Gastroesophageal sphincter (tissue), 4 donors: ENCODE measurements around the gene CENPO. TPM values are rescaled to one million over a fixed set of nuclear protein-coding genes. Genes with fewer than 3 reads are reported as not detected.

ENCODE experiments used
- ATAC-seq: fragments of 150-250 bp; one replicate; pipeline ENCODE4 v1.9.1; 2016; ENCODE audit warnings: mild to moderate bottlenecking, moderate library complexity
- H3K27ac ChIP-seq, 4 donors: fragments of 200-600 bp; sonication (generic) in 3 of 4; 1 replicate in 3 of 4; 2 replicates in 1 of 4; pipeline ENCODE4 v1.5.1; 2016 to 2019
- H3K27me3 ChIP-seq: fragments of 200-600 bp; sonication (generic); one replicate; pipeline ENCODE4 v1.5.1; 2019
- H3K36me3 ChIP-seq, 2 donors: fragments of 200-600 bp; sonication (generic); one replicate each; pipeline ENCODE4 v1.5.1; 2019; ENCODE audit warnings: control low read depth in 1 of 2
- H3K4me1 ChIP-seq, 3 donors: fragments of 200-600 bp; sonication (generic); 1 replicate in 2 of 3; 2 replicates in 1 of 3; pipeline ENCODE4 v1.5.1; 2016 to 2019; ENCODE audit warnings: control low read depth in 2 of 3
- H3K4me3 ChIP-seq, 2 donors: fragments of 200-600 bp; sonication (generic); one replicate each; pipeline ENCODE4 v1.5.1; 2019; ENCODE audit warnings: mild to moderate bottlenecking in 1 of 2, moderate library complexity in 1 of 2
- H3K9me3 ChIP-seq, 3 donors: fragments of 200-600 bp; sonication (generic); one replicate each; pipeline ENCODE4 v1.5.1; 2017 to 2019; ENCODE audit warnings: control low read depth in 2 of 3
- CTCF ChIP-seq, 4 experiments: fragments of 200-600 bp in 2 of 4; fragments of 450-650 bp in 2 of 4; sonication (generic) in 1 of 4; IDR thresholded peaks; one replicate each; pipeline ENCODE4 v1.5.1; 2017 to 2019; ENCODE audit warnings: antibody characterized with exemption in 4 of 4, mild to moderate bottlenecking in 2 of 4, moderate library complexity in 2 of 4
- EP300 ChIP-seq: sonication (generic); formaldehyde crosslinking; IDR thresholded peaks from one replicate; pipeline ENCODE4 v1.6.1; 2017; ENCODE audit warnings: antibody characterized with exemption, mild to moderate bottlenecking
- POLR2A ChIP-seq, 2 donors: fragments of 450-650 bp; IDR thresholded peaks; one replicate each; pipeline ENCODE4 v1.6.1; 2017; ENCODE audit warnings: antibody characterized with exemption in 2 of 2, mild to moderate bottlenecking in 2 of 2, moderate library complexity in 1 of 2
- POLR2AphosphoS5 ChIP-seq: sonication (generic); formaldehyde crosslinking; IDR thresholded peaks from one replicate; pipeline ENCODE4 v1.6.1; 2017; ENCODE audit warnings: antibody characterized with exemption
- WGBS, 2 donors: methylation state at CpG; one replicate each; pipeline ENCODE4 v1.1.5; 2018; ENCODE audit warnings: low coverage in 1 of 2; 5-methylcytosine and 5-hydroxymethylcytosine counted together
- total RNA-seq, 4 donors: library from RNA; depleted of rRNA; stranded (reverse); fragments of >200 nt; gene quantifications; one replicate each; pipeline ENCODE4 v1.1.0, GENCODE V29; 2016

Gene CENPO
- total RNA-seq, 4 donors from 2014 or later, result 0.31 to 3.8 (median 2.8) TPM

GRCh38 chr2:24747299-24747698 is 45.9 kb upstream of the CENPO start:
- Histone ChIP-seq H3K27me3 (no peaks in the 10 kb centered on the region), H3K4me3 (no peak overlapping the region), H3K9me3 (no peaks in the 10 kb centered on the region), H3K36me3 (peaks cover 3 to 65% of the 10 kb centered on the region in 2 donors), H3K27ac (no peak overlapping the region), H3K4me1 (peaks cover 0 to 16% (median 0%) of the 10 kb centered on the region in 3 donors)
- 92 to 100% methylated on average over 2 of the region's 3 CpGs for WGBS, 2 donors
- no peak for ATAC-seq
- no peak for TF ChIP-seq POLR2A (IDR thresholded peaks at IDR 0.05)
- no peak for TF ChIP-seq EP300
- TF ChIP-seq POLR2AphosphoS5, result no peak
- no peak for TF ChIP-seq CTCF (IDR thresholded peaks at IDR 0.05)

- Histone ChIP-seq H3K4me3 (no peak overlapping the region), H3K4me1 (peaks cover 0 to 3% (median 0%) of the 10 kb centered on the region in 3 donors), H3K36me3 (peaks cover 3 to 69% of the 10 kb centered on the region in 2 donors), H3K9me3 (no peaks in the 10 kb centered on the region), H3K27me3 (no peaks in the 10 kb centered on the region), H3K27ac (no peak overlapping the region)
- no peak for ATAC-seq
- WGBS, 2 donors, result 80 to 90% methylated on average over 1 to 7 of the region's 7 CpGs
- TF ChIP-seq CTCF (IDR thresholded peaks at IDR 0.05) (no peak), POLR2A (IDR thresholded peaks at IDR 0.05) (no peak), POLR2AphosphoS5 (no peak), EP300 (no peak)
Measured at GRCh38 chr2:24749069-24749691, 44.0 kb upstream of the CENPO start.

- H3K4me3 ChIP-seq, result no peak overlapping the region
- H3K27ac ChIP-seq, result no peak overlapping the region
- H3K27me3 ChIP-seq, result no peaks in the 10 kb centered on the region
- peaks cover 3 to 92% of the 10 kb centered on the region in 2 donors for H3K36me3 ChIP-seq
- TF ChIP-seq POLR2A (IDR thresholded peaks at IDR 0.05), result no peak
- no peak for TF ChIP-seq EP300
- no peak for TF ChIP-seq CTCF (IDR thresholded peaks at IDR 0.05)
- no peak for TF ChIP-seq POLR2AphosphoS5
- WGBS, 2 donors, result 66 to 89% methylated on average over 3 of the region's 3 CpGs
- ATAC-seq, result no peak
- no peaks in the 10 kb centered on the region for H3K4me1 ChIP-seq
- no peaks in the 10 kb centered on the region for H3K9me3 ChIP-seq
Measured at GRCh38 chr2:24754985-24755705, 38.1 kb upstream of the CENPO start.

- H3K27ac ChIP-seq, result no peak overlapping the region
- peaks cover 0 to 92% of the 10 kb centered on the region in 2 donors for H3K36me3 ChIP-seq
- H3K4me3 ChIP-seq, result no peak overlapping the region
- no peaks in the 10 kb centered on the region for H3K9me3 ChIP-seq
- TF ChIP-seq CTCF (IDR thresholded peaks at IDR 0.05) (no peak), POLR2AphosphoS5 (no peak), EP300 (no peak), POLR2A (IDR thresholded peaks at IDR 0.05) (no peak)
- no peaks in the 10 kb centered on the region for H3K27me3 ChIP-seq
- H3K4me1 ChIP-seq, result no peaks in the 10 kb centered on the region
- WGBS, 2 donors, result 100% methylated on average over 1 of the region's 1 CpG; no CpG with 5 or more reads in 1 of the 2 donors
- ATAC-seq, result no peak
Measured at GRCh38 chr2:24756789-24757188, 36.4 kb upstream of the CENPO start.

GRCh38 chr2:24761866-24762265 is 31.4 kb upstream of the CENPO start:
- Histone ChIP-seq H3K27ac (no peak overlapping the region), H3K9me3 (no peaks in the 10 kb centered on the region), H3K4me1 (no peaks in the 10 kb centered on the region), H3K4me3 (no peak overlapping the region), H3K36me3 (peaks cover 3 to 92% of the 10 kb centered on the region in 2 donors), H3K27me3 (no peaks in the 10 kb centered on the region)
- no peak for TF ChIP-seq POLR2A (IDR thresholded peaks at IDR 0.05)
- no peak for TF ChIP-seq CTCF (IDR thresholded peaks at IDR 0.05)
- no peak for TF ChIP-seq EP300
- TF ChIP-seq POLR2AphosphoS5, result no peak
- no peak for ATAC-seq
- 83 to 89% methylated on average over 4 to 5 of the region's 5 CpGs for WGBS, 2 donors
